Muscle of leg (tissue), 11 donors: Measurements from ENCODE around the gene PACSIN1. TPM values are rescaled to one million over a fixed set of nuclear protein-coding genes. Genes with fewer than 3 reads are reported as not detected.

Source experiments
- DNase-seq: peaks from one replicate; pipeline ENCODE4 v3.0.0; 2013
- H3K27ac ChIP-seq: one replicate; pipeline ENCODE4 v1.5.1; 2013; ENCODE audit warnings: mild to moderate bottlenecking, low read length, control low read depth
- H3K27me3 ChIP-seq: one replicate; pipeline ENCODE4 v1.6.1; 2013; ENCODE audit warnings: low read length; ENCODE audit not compliant: control insufficient read depth, insufficient read depth
- H3K36me3 ChIP-seq: one replicate; pipeline ENCODE4 v1.6.1; 2013; ENCODE audit warnings: low read length; ENCODE audit not compliant: control insufficient read depth, insufficient read depth
- H3K4me1 ChIP-seq: one replicate; pipeline ENCODE4 v1.6.1; 2013; ENCODE audit warnings: low read length; ENCODE audit not compliant: control insufficient read depth, insufficient read depth
- H3K4me3 ChIP-seq: one replicate; pipeline ENCODE4 v1.5.1; 2013; ENCODE audit warnings: low read length, control low read depth
- H3K9me3 ChIP-seq: replicated peaks from 2 replicates; pipeline ENCODE4 v1.6.1; 2013; ENCODE audit warnings: low read depth, low read length; ENCODE audit not compliant: control insufficient read depth
- WGBS: methylation state at CpG from one replicate; pipeline ENCODE4 v1.1.5; 2013; ENCODE audit warnings: missing lambda C conversion rate; ENCODE audit not compliant: insufficient coverage; 5-methylcytosine and 5-hydroxymethylcytosine counted together
- polyA plus RNA-seq, 8 donors: library from polyadenylated mRNA; unstranded; fragments of 120-200 nt; gene quantifications; one replicate each; pipeline versions ENCODE4 v1.2.1 to v1.2.3, GENCODE V29; 2013; ENCODE audit warnings: inconsistent platforms in 1 of 8, low replicate concordance in 1 of 8; ENCODE audit not compliant: insufficient read length in 8 of 8, insufficient read depth in 1 of 8
- total RNA-seq: library from RNA; stranded (reverse); fragments of 120-200 nt; gene quantifications from one replicate; pipeline ENCODE4 v1.2.4, GENCODE V29; 2013

Gene PACSIN1
- total and polyA plus RNA-seq, 9 donors: 0.27 to 3.0 (median 1.5) TPM

GRCh38 chr6:34581561-34581920, 115.7 kb downstream of the PACSIN1 start:
- whole genome bisulfite sequencing: 100% methylated on average over 1 of the region's 4 CpGs
- H3K4me3 ChIP-seq: no peak overlapping the region
- no peaks in the 10 kb centered on the region for H3K9me3 ChIP-seq
- no peak overlapping the region for H3K27ac ChIP-seq
- H3K4me1 ChIP-seq: no peaks in the 10 kb centered on the region
- H3K27me3 ChIP-seq: no peaks in the 10 kb centered on the region
- peaks cover 11% of the 10 kb centered on the region for H3K36me3 ChIP-seq
- DNase-seq: no peak

- peaks cover 29% of the 10 kb centered on the region for H3K36me3 ChIP-seq
- no peaks in the 10 kb centered on the region for H3K4me1 ChIP-seq
- no peak overlapping the region for H3K27ac ChIP-seq
- H3K9me3 ChIP-seq: no peaks in the 10 kb centered on the region
- 93% methylated on average over 2 of the region's 6 CpGs for WGBS
- DNase-seq: no peak
- no peaks in the 10 kb centered on the region for H3K27me3 ChIP-seq
- H3K4me3 ChIP-seq: no peak overlapping the region
These were observed 117.6 kb downstream of the PACSIN1 start for GRCh38 chr6:34583461-34583860.

GRCh38 chr6:34583861-34584604, 118.2 kb downstream of the PACSIN1 start:
- Histone ChIP-seq H3K27me3 (no peaks in the 10 kb centered on the region), H3K4me3 (no peak overlapping the region), H3K4me1 (no peaks in the 10 kb centered on the region), H3K27ac (no peak overlapping the region), H3K36me3 (peaks cover 35% of the 10 kb centered on the region), H3K9me3 (no peaks in the 10 kb centered on the region)
- WGBS: 66% methylated on average over 3 of the region's 5 CpGs
- no peak for DNase-seq

- Histone ChIP-seq H3K9me3 (no peaks in the 10 kb centered on the region), H3K4me3 (no peak overlapping the region), H3K27ac (no peak overlapping the region), H3K36me3 (peaks cover 41% of the 10 kb centered on the region), H3K27me3 (no peaks in the 10 kb centered on the region), H3K4me1 (no peaks in the 10 kb centered on the region)
- 95% methylated on average over 9 of the region's 9 CpGs for WGBS
- no peak for DNase-seq
These were observed 118.8 kb downstream of the PACSIN1 start for GRCh38 chr6:34584694-34585093.

Other genes with a start within 250 kb of the PACSIN1 start
- gene HMGA1, start 229.2 kb upstream of the PACSIN1 start, total RNA-seq: 27.8 TPM
- gene HMGA1, start 229.2 kb upstream of the PACSIN1 start, polyA plus RNA-seq: 10 to 100 TPM; 58.7 to 99.6 (median 85.3) TPM
- gene SMIM29, start 217.1 kb upstream of the PACSIN1 start, total RNA-seq: 12.0 TPM
- gene SMIM29, start 217.1 kb upstream of the PACSIN1 start, polyA plus RNA-seq: 10 to 100 TPM in 1 of 8 donors, 1 to 10 TPM in 7; 7.7 to 11.0 (median 8.8) TPM
- gene NUDT3, start 73.4 kb upstream of the PACSIN1 start, total RNA-seq: 56.7 TPM
- 10 to 100 TPM; 18.9 to 35.1 (median 26.3) TPM for gene NUDT3, start 73.4 kb upstream of the PACSIN1 start, polyA plus RNA-seq
- 3,799 TPM for gene RPS10, start 40.0 kb upstream of the PACSIN1 start, total RNA-seq
- gene RPS10, start 40.0 kb upstream of the PACSIN1 start, polyA plus RNA-seq: 1,000 to 10,000 TPM; 1,692 to 1,987 (median 1,811) TPM
- gene SPDEF, start 90.3 kb downstream of the PACSIN1 start, total RNA-seq: 0.04 TPM
- under 1 TPM in 5 of 8 donors, not detected in 3; 0.11 to 0.28 (median 0.11) TPM for gene SPDEF, start 90.3 kb downstream of the PACSIN1 start, polyA plus RNA-seq
- gene ILRUN, start 230.7 kb downstream of the PACSIN1 start, total RNA-seq: 46.9 TPM
- 10 to 100 TPM; 69.8 to 92.3 (median 77.0) TPM for gene ILRUN, start 230.7 kb downstream of the PACSIN1 start, polyA plus RNA-seq